DND-41 (cell line): Measurements from ENCODE around the gene MSI2.

Source experiments
- ATAC-seq: fragments of 200-7000 bp; cut with Tn5 transposase; 3 replicates; pipeline ENCODE4 v1.9.1; 2021; ENCODE audit warnings: low read depth; ENCODE audit not compliant: insufficient read depth
- DNase-seq: peaks from one replicate; pipeline ENCODE4 v3.0.0-alpha.2; 2020
- H2AFZ ChIP-seq: 2 replicates; pipeline ENCODE4 v1.6.0; 2012; ENCODE audit warnings: low read depth, low read length
- H3K27ac ChIP-seq: 2 replicates; pipeline ENCODE4 v1.5.1; 2012; ENCODE audit warnings: low read length, inconsistent platforms
- H3K27me3 ChIP-seq: fragments of 200-600 bp; sonication (generic); 2 replicates; pipeline ENCODE4 v1.6.0; 2012; ENCODE audit warnings: low read length, mild to moderate bottlenecking, inconsistent platforms; ENCODE audit not compliant: insufficient read depth, poor library complexity
- H3K36me3 ChIP-seq: 2 replicates; pipeline ENCODE4 v1.5.1; 2012; ENCODE audit warnings: low read length, inconsistent platforms; ENCODE audit not compliant: insufficient read depth
- H3K4me1 ChIP-seq: 2 replicates; pipeline ENCODE4 v1.5.1; 2012; ENCODE audit warnings: mild to moderate bottlenecking, low read length; ENCODE audit not compliant: insufficient read depth
- H3K4me2 ChIP-seq: 2 replicates; pipeline ENCODE4 v1.6.0; 2012; ENCODE audit warnings: mild to moderate bottlenecking, moderate library complexity, low read length, inconsistent platforms; ENCODE audit not compliant: insufficient read depth
- H3K4me3 ChIP-seq, 2 experiments: fragments of 200-600 bp in 1 of 2; shearing (Covaris generic) in 1 of 2; 2 replicates each; pipeline ENCODE4 v1.5.1; 2012 to 2016; ENCODE audit warnings: inconsistent platforms in 2 of 2, low read length in 2 of 2, mild to moderate bottlenecking in 2 of 2, low read depth in 1 of 2, moderate library complexity in 1 of 2
- H3K79me2 ChIP-seq: 2 replicates; pipeline ENCODE4 v1.6.0; 2012; ENCODE audit warnings: low read length, inconsistent platforms; ENCODE audit not compliant: insufficient read depth
- H3K9ac ChIP-seq: 2 replicates; pipeline ENCODE4 v1.6.0; 2012; ENCODE audit warnings: low read depth, mild to moderate bottlenecking, inconsistent platforms, low read length, moderate library complexity
- H3K9me3 ChIP-seq: 2 replicates; pipeline ENCODE4 v1.5.1; 2012; ENCODE audit warnings: low read length, moderate library complexity, mild to moderate bottlenecking, inconsistent platforms; ENCODE audit not compliant: insufficient read depth, severe bottlenecking
- H4K20me1 ChIP-seq: 2 replicates; pipeline ENCODE4 v1.6.0; 2012; ENCODE audit warnings: low read length; ENCODE audit not compliant: insufficient read depth
- EZH2 ChIP-seq: IDR thresholded peaks from 3 replicates; pipeline ENCODE4 v1.6.1; 2012; ENCODE audit warnings: borderline replicate concordance, low read depth, mild to moderate bottlenecking, moderate library complexity, low read length, inconsistent platforms; ENCODE audit not compliant: severe bottlenecking
- TF ChIP-seq, protein P1 (sequence below): IDR thresholded peaks from 2 replicates; pipeline ENCODE4 v1.5.1; 2012; ENCODE audit warnings: borderline replicate concordance, low read length, moderate library complexity, mild to moderate bottlenecking; ENCODE audit not compliant: poor library complexity, severe bottlenecking; ENCODE audit errors: extremely low read depth

The MSI2 gene

GRCh38 chr17:57626520-57627210 is 370.3 kb downstream of the MSI2 start:
- H3K79me2 ChIP-seq = peaks cover 53% of the 10 kb centered on the region
- TF ChIP-seq, protein P1, sequence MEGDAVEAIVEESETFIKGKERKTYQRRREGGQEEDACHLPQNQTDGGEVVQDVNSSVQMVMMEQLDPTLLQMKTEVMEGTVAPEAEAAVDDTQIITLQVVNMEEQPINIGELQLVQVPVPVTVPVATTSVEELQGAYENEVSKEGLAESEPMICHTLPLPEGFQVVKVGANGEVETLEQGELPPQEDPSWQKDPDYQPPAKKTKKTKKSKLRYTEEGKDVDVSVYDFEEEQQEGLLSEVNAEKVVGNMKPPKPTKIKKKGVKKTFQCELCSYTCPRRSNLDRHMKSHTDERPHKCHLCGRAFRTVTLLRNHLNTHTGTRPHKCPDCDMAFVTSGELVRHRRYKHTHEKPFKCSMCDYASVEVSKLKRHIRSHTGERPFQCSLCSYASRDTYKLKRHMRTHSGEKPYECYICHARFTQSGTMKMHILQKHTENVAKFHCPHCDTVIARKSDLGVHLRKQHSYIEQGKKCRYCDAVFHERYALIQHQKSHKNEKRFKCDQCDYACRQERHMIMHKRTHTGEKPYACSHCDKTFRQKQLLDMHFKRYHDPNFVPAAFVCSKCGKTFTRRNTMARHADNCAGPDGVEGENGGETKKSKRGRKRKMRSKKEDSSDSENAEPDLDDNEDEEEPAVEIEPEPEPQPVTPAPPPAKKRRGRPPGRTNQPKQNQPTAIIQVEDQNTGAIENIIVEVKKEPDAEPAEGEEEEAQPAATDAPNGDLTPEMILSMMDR = no peak
- no peaks in the 10 kb centered on the region for H3K27me3 ChIP-seq
- H2AFZ ChIP-seq = no peak overlapping the region
- H3K9me3 ChIP-seq = no peaks in the 10 kb centered on the region
- H3K36me3 ChIP-seq = peaks cover 100% of the 10 kb centered on the region
- H4K20me1 ChIP-seq = peaks cover 25% of the 10 kb centered on the region; the same call in 1 of the 2 replicates
- no peak for ATAC-seq
- no peak for DNase-seq
- peak overlapping the region; percentile 65 for H3K27ac ChIP-seq
- H3K4me2 ChIP-seq = no peak overlapping the region
- no peak overlapping the region for H3K9ac ChIP-seq
- H3K4me3 ChIP-seq = no peak overlapping the region
- H3K4me1 ChIP-seq = no peaks in the 10 kb centered on the region

DNA sequence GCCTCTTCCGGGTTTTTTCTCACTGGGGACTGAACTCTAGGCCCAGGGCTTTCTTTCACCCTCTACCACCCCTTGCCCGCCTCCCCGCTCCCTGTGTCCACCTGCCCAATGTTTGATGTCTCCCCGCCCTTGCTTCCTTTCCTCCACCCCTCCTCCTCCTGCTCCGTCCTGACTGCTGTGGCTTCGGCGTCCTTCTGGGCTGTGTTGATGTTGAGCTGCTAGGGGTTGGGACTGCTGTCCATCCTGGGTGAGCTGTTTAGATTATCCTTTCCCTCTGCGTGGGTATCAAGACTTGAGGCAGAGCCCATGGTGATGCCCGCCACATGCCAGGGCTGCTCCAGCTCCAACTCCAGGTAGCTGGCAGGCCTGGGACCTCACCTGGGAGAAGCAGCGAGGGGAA is 371.3 kb downstream of the MSI2 start:
- H3K36me3 ChIP-seq = peaks cover 100% of the 10 kb centered on the region
- no peak overlapping the region for H3K9ac ChIP-seq
- H3K4me3 ChIP-seq = no peak overlapping the region
- ATAC-seq (no peak), DNase-seq (no peak)
- peak overlapping the region; percentile 35; the same call in 1 of the 2 replicates for H3K27ac ChIP-seq
- H3K4me1 ChIP-seq = no peaks in the 10 kb centered on the region
- H3K4me2 ChIP-seq = no peak overlapping the region
- H2AFZ ChIP-seq = no peak overlapping the region
- H3K9me3 ChIP-seq = no peaks in the 10 kb centered on the region
- TF ChIP-seq EZH2 = no peak
- TF ChIP-seq, protein P1 = no peak
- H4K20me1 ChIP-seq = peaks cover 25% of the 10 kb centered on the region; the same call in 1 of the 2 replicates
- H3K27me3 ChIP-seq = no peaks in the 10 kb centered on the region
- H3K79me2 ChIP-seq = peaks cover 47% of the 10 kb centered on the region

- Histone ChIP-seq H3K9ac (no peak overlapping the region), H3K4me2 (no peak overlapping the region), H3K9me3 (no peaks in the 10 kb centered on the region), H4K20me1 (peaks cover 29% of the 10 kb centered on the region; the same call in 1 of the 2 replicates), H2AFZ (no peak overlapping the region), H3K27me3 (no peaks in the 10 kb centered on the region), H3K4me1 (no peaks in the 10 kb centered on the region), H3K36me3 (peaks cover 100% of the 10 kb centered on the region), H3K27ac (peak overlapping the region; percentile 25; the same call in 1 of the 2 replicates), H3K4me3 (no peak overlapping the region), H3K79me2 (peaks cover 39% of the 10 kb centered on the region)
- ATAC-seq (no peak), DNase-seq (no peak)
- TF ChIP-seq, protein P1 = no peak
- no peak for TF ChIP-seq EZH2
These were observed 372.1 kb downstream of the MSI2 start for GRCh38 chr17:57628421-57628820.
